Left ventricle myocardium superior (tissue), 1 donor: ENCODE measurements around the gene MARK3. TPM values are rescaled to one million over a fixed set of nuclear protein-coding genes. Genes with fewer than 3 reads are reported as not detected.

Source experiments
- ATAC-seq: fragments of 200-7000 bp; cut with Tn5 transposase; one replicate; pipeline ENCODE4 v1.9.1; 2020; ENCODE audit warnings: mild to moderate bottlenecking, moderate library complexity
- DNase-seq: peaks from one replicate; pipeline ENCODE4 v3.0.0-alpha.2; 2020
- intact Hi-C: fragments of 100-400 bp; cut with micrococcal nuclease; formaldehyde crosslinking; loops from one replicate; pipeline ENCODE4 v1.11.0; 2022
- total RNA-seq: library from RNA; stranded (reverse); fragmentation: NEBNext Ultra II Directional; extraction: Animal tissue kit (Norgen Biotek cat#: 25700); gene quantifications from one replicate; pipeline ENCODE4 v1.2.1, GENCODE V29; 2021
- donor health status: DM: no; HTN: yes; CAD: no; lungs with severe emphysema.

Gene MARK3
- total RNA-seq, 1 donor from 2014 or later = 127 TPM

DNA sequence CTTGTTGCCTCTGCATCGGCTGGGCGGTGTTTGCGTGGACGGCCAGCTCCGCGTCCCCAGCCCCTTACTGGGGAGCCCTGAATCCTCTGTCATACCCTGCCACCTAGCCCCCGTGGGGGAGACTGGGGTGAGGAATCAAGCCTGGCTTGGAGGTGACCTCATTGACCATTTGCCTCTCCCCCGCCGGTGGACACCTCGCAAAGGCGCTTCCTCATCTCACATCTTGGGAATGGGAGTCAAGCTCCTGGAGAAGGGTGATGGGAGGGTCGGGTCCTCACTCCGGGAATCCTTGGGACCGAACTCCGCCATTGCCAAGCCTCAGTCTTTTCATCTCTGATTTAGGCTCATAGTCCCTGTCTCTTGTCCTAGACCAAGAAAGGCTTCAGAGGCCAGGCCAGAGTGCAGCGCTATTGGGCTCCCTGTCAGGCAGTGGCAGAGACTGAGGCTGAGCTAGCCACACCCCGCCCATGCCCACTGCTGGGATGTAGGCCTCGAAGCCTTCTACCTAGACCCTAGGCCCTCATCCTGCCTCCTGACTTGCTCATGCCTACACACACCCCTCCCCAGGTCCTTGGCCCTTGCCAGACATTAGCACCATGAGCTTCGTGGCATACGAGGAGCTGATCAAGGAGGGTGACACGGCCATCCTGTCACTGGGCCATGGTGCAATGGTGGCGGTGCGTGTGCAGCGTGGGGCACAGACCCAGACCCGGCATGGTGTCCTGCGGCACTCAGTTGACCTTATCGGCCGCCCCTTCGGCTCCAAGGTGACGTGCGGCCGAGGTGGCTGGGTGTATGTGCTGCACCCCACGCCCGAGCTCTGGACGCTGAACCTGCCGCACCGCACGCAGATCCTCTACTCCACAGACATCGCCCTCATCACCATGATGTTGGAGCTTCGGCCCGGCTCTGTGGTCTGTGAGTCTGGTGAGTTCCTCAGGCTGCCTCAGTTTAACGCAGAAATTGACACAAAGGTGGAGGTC, 144.5 kb downstream of the MARK3 start:
- DNase-seq (peak; percentile 29), ATAC-seq (no peak)
- intact Hi-C loops = no loop called here

DNA sequence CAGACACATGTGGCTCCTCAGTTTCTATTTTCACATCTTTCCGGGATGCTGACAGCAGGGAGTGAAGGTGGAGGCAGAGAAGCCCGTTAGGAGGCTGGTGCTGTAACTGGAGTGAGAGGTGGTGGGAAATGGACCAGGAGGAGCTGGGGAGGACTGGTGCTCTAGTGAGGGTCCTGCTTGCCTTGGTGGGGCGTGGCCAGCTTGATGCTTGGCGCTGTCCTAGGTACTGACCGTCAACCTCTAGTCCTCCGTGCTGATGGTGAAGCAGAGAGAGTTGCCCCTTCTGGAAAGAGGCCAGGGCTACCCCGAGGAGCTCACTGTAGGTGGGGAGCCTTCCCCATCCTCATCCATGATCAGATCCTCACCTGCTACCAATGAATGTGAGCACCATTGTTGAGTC, 145.2 kb downstream of the MARK3 start:
- intact Hi-C loops = no loop called here
- DNase-seq (peak; percentile 33), ATAC-seq (no peak)

DNA sequence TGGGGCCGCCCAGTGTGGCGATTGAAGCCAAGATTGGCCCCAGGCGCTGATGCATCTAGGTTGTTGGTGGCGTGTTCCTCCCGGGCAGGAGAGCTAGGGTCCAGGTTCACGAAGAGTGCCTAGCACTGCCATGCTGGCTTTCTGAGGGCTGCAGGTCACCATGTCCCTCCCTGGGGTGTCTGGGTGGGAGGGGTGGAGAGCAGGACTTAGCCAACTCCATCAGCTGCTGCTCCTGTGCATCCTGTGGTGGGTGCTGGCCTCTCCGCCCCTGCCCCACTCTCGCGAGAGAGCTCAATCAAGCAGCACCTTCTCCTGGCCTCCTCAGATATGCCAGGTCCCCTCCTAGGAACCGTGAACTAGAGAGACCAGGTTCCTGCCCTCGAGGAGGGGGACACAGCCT, 145.6 kb downstream of the MARK3 start:
- intact Hi-C loops = no loop called here
- DNase-seq (no peak), ATAC-seq (no peak)

DNA sequence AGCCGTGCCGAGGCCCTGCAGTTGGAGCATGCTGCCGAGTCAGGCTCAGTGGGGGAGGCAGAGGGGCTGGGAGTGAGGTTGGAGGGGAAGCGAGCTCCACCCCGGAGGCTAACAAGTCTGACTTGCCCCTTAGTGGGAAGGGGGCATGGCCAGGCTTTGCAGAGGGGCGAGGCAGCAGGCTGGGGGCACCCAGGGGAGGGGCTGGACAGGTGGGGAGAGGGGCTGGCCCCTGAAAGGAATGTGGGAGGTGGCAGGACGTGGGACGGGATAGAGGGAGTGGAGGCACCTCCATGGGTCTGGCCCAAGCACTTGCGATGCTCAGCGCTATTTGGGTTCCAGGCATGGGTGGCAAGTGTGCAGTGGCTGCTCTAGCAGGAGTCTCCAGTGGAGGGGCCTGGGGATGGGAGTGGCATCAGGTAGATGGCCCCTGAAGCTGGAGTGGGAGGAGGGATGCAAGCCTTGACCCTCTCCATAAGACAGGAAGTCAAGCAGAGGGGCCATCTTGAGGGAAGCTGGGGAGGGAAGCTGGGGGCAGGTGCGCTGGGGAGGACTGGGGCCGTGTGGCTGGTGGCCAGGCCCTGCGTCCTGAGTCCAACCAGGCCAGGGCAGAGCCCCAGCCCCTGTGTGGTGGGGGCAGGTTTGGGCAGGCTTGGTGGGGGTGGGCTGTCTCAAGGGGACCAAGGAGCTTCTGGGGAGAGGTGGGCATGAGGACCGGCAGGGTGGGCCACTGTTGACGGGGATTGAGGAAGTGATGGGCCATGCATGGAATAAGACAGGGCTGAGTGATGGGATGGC, 146.4 kb downstream of the MARK3 start:
- intact Hi-C loops = no loop called here
- DNase-seq (no peak), ATAC-seq (no peak)

DNA sequence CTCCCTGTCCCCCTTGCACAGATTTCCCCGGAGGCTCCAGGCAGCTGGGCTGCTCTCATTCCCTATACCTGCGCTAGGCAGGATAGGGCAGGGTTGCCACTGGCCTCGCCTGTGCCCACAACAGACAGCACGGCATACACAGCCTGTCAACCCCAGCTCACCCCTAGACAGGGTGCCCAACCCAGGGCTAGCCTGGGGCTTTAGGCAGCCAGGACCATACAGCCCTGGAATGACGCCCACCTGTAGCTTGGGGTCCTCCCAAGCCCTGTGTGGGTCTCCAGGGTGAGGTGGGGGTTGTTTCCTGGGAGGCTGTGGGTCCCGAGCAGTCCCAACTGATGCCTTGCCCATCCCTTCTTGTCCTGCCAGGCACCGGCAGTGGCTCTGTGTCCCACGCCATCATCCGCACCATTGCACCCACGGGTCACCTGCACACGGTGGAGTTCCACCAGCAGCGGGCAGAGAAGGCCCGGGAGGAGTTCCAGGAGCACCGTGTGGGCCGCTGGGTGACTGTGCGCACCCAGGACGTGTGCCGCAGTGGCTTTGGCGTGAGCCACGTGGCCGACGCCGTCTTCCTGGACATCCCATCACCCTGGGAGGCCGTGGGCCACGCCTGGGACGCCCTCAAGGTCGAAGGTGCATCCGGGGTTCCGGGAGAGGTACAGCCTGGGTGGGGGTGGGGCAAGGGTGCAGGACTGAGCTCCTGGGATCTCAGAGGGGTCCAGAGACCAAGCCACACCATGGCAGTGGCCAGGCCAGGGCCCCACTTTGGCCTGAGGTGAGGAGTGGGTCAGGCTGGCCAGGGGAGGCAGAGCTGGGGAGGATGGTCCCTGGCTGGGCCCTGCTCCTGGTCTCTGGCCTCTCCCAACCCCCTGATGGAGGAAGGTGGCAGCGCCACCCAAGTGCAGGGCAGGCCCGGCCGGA, 147.3 kb downstream of the MARK3 start:
- ATAC-seq (no peak), DNase-seq (no peak)
- intact Hi-C loops = no loop called here

DNA sequence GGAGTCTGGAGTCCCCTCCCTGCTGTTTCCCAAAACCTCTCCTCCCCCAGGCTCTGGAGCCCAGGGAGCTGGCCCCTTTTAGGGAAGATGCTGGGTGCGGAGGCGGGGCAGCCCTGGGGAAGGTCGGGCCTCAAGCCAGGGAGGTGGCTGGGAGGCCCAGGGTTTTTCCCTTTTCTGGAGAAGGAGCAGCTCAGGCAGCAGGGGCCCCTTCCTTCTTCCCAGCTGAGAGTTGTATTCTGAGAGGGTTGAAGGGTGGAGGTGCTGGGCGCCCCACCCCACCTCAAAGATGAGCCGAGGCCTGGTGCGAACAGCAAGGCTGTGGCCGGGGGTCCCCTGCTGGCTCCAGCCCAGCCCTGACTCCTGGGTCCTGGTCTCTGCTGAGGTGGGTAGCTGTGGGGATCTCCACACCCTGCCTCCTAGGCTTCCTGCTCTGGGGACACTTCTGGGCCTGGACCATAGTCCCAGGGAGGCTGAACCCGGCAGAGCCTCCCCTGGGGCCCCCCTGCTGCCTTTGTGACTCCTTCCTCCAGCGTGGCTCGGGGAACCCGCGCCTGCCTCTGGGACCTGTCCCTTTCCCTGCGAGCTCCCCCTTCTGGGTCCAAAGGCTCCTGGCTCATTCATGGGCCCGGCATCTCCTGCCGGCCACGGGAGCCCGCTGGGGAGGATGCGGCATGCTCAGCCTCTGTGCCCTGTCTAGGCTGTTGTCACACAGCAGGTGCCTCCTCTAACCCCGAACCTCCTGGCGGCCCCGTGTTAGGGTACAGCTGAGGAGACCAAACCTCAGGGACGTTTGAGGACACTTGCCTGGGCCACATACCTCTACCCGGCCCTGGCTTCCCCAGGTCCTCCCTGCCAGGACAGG, 148.2 kb downstream of the MARK3 start:
- intact Hi-C loops = no loop called here
- DNase-seq = no peak
- ATAC-seq = no peak

DNA sequence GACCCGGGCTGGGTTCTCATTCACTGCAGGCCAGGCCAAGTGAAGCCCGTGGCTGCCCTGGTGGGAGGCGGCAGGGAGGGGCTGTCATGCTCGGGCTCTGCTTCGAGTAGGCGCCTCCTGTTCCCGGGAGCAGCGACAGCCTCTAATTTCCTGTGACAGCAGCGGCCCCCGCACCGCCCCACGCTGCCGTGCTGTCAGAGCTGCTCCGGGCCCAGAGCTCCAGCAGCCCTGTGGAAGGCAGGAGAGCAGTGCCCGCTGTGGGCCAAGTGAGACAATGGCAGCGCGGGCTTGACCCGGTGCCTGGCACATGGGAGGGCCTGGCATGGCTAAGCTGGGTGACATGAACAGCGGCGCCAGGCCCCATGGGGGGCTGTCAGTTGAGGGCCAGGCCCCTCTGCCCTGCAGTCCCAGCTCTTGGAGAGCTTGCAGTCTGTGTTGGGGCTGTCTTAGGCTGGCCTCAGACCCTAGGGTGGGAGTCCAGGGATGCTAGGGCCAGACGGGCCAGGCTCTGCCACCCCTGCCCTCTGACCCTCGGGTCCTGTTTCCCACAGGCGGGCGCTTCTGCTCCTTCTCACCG, 148.9 kb downstream of the MARK3 start:
- intact Hi-C loops = no loop called here
- DNase-seq (no peak), ATAC-seq (no peak)

DNA sequence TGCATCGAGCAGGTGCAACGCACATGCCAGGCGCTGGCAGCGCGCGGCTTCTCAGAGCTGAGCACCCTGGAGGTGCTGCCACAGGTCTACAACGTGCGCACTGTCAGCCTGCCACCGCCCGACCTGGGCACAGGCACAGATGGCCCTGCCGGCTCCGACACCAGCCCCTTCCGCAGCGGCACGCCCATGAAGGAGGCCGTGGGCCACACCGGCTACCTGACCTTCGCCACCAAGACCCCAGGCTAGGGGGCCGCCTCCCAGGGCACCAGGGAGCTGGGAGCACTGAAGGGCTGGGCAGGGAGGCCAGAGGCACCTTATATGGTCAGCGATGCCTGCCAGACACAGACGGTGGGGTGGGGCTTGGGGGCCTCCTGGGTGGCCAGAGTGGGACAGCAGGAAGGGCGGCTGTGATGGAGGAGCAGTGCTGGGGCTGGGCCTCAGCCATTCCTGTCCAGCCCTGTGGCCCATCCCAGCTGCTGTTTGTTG, 149.4 kb downstream of the MARK3 start:
- ATAC-seq = no peak
- intact Hi-C loops = no loop called here
- peak; percentile 35 for DNase-seq

DNA sequence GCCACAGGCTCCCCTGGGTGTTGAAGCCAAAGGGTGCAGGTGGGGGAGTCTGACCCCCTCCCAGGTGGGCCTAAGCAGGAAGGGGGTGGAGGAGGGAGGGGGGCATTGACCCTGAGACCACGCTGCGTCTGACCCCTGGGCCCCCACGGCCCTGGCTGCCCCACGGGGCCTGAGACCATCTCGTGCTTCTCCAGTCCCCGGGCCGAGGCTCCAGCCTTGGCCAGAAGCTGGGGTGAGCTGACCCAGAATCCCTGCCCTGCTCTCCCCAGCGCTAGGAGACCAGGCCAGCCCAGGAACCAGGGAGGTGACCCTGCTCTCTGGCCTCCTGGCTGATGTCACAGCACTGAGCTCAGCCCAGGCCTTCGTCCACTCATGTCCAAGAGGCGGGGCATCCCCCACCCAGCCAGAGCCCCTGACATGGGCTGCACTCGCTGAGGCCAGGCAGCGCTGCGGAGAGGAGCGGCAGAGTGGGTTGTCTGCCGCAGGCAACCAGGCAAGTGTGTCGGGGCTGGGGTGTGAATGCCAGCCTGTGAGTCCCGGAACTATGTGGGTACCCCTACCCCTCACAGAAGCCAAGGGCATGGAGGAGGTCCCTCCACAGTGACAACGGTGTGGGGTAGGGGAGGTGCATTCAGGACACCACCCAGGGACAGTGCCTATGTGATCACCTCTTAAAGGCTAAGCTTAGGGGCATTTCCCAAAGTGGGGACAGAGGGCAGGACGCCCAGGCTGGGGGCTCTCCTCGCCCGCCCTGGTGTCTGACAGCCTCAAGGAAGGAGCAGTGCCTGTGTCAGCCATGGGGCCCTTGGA, 150.1 kb downstream of the MARK3 start:
- intact Hi-C loops = no loop called here
- DNase-seq (peak; percentile 37), ATAC-seq (no peak)

DNA sequence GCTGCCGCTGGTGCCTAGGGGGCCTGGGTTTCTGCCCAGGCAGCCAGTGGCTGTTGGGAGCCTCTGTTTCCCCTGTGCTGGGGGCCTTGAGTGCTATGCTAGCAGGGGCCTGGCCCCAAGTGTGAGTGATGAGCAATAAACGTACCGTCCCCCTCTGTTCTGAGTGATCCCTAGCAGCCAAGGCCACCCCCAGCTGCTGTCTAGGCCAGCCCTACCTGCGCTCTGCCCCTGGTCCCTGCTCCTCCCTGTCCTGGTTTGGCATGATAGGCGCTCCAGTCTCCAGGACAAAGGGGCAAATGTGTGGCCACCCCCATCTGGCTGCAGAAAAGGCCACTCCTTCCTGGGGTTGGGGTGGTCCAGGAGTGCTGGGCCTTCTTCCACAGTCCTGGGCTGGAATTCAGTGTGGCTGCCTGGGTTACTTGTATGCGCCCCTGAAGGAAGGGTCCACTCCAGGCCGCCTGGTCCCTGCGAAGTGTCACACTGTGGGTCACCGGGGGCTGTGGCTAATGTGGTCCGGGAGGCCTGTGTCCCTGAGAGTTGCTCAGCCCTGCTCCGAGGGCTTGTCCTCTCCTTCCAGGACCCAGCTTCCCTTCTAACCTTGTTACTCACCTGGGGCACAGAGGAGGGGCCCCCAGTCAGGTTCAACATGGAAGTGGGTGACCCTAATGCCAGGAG, 150.8 kb downstream of the MARK3 start:
- DNase-seq (peak; percentile 18), ATAC-seq (no peak)
- intact Hi-C loops = no loop called here

DNA sequence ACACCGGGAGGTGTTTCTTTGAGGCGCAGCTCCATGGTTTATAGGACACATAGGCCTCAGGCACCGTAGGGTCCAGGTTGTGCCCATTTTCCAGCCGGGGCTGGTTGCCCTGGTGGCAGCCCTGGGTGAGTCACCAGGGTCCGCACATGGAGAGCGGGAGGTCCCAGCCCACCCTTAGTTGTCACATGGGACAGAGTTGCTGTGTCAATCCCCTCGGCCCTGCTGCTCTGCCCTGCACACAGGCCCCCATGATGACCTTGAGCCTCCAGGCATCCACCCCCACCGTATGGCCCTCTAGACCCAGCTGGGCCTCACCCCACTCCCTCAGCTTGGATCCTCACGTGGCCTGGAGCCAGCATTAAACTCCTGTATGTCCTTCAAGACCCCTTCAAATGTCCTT, 151.5 kb downstream of the MARK3 start:
- intact Hi-C loops = no loop called here
- ATAC-seq (no peak), DNase-seq (peak; percentile 18)

DNA sequence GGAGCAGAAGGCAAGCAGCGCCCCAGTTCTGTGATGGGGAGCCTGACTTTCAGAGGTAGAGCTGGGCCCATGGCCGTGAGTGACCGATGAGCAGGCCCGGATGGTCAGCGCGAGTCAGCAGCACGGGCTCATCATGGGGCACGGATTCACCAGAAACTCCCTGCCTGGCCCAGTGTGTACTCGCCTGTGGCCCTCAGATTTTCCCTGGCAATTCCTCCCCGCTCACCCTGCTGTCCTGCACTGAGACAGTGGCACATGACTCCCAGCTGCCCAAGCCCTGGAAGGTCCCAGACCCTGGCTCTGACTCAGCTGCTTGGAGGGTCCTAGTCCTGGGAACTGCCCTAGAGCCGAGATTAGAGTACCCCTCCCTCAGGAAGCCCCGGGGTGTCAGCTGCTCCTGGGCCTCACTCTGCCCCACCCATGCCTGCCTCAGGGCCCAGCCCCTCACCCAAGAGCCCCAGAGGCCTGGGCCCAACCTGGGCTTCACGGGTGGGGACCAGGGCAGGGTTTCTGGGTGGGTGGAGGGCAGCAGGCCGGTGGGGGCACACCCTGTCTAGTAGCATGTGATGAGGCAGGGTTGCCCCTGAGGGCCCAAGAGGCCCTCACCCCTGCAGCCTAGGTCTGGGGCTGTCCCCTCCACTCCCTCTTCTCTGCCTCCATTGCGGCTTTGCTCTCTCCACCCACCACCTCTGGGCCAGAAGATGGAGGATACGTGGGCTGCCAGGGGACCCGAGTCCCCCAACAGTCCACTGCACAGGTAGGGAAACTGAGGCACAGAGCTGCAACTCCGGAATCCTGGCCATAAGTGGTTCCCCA, 152.2 kb downstream of the MARK3 start:
- DNase-seq = peak; percentile 27
- intact Hi-C loops = no loop called here
- no peak for ATAC-seq

DNA sequence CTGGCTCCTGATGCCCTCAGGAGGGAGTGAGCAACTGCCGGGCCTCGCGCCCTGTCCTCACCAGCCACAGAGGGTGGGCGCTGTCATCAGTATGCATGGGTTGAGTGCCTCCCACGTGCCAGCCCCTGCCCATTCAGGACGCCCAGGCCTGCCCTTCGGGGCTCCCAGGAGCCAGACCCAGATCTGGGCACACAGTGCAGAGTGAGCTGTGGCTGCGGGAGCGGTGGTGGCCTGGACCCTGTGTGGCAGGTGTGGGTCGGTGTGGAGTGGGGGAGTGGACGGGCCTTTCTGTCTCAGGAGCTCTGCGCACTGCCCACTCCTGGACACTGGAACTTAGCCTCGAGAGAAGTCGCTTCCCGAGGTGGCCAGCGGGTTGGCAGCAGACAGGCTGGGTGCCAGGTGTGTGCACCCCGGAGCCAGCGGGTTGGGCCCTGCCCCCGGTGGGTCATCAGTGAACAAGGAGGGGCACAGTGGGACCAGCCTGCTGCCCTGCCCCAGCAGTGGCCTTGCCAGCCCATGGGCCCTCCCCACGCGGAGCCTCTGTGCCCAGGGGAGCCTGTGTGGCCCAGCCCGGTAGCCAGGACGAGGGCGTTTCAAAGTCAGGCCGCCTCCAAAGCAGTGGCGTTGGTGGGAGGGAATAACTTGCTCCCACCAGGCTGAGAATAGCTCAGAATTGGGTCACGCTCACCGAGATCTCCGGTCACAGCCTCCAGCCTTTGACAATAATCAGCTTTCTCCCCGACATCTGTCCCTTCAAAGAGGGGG, 153.3 kb downstream of the MARK3 start:
- ATAC-seq (peak; percentile 36), DNase-seq (peak; percentile 60)
- intact Hi-C loops = no loop called here

DNA sequence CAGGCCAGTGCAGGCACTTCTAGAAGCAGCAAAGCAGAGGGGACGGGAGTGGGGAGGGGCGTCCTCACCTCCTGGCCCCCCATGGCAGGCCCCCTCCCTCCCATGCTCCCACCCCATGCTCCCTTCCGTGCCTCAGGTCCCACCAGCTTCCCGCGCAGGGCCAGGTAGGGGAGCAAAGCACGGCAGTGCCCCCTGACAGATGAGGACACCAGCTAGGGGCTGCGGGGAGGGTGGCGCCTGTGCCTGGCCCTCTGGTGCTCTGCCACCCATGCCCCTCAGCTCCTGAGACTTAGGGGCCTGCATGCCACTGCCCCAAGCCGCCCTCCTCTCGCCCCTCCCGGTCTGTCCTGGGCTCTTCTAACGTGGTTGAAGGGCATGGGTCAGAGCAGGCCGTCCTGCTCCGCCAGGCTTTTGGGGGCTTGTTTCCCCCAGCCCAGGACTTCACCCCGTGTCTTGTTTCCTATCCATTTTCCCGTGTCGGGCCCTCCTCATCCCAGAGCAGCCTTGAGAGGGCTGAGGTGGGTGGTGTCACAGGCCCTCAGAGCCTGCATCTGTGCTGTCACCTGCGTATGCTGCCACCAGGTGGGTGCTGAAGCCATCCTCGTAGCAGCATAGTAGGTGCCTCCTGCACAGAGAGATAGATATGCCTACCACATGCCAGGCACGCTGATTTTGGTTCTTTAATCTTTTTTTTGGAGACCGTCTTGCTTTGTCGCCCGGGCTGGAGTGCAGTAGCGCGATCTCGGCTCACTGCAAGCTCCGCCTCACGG, 154.0 kb downstream of the MARK3 start:
- DNase-seq (peak; percentile 31), ATAC-seq (peak; percentile 0)
- intact Hi-C loops = no loop called here
